ENCODE results near the gene PHACTR3.

Gene PHACTR3

DNA sequence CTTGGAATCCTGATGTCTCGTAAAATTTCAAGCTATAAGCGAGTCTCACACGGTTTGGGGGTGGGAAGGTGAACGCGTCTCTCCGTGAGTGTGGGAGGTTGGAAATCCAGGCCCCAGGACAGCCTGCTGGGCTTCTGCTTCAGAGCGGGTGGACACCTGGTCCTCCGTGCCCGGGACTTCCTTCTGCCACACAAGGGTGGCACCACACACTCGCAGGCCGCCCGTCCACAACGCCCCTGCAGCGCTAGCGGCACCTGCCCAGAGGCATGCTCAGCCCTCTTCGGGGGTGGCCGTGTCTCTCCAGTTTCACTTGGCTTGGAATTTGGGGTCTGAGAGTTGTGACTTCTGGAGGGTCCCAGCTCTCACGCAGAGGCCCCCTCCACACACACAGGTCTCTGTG, 151.9 kb downstream of the PHACTR3 start:
- no peak for DNase-seq

DNA sequence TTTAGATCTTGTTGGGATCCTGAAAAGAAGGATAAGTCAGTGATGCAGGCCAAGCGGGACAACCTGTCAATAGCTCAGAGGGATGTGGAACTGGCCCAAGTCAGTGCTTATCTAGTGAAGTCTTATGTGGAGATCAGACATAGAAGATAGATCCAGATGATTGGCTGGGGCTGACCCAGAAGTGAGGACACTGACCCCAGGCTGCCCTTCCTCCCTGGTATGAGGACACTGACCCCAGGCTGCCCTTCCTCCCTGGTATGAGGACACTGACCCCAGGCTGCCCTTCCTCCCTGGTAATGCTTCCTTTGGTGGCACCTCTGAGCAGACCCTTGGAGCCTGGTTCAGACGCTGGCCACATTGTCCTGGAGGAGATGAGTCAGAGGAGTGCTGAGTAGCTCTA, 159.7 kb downstream of the PHACTR3 start:
- no peak for DNase-seq

GRCh38 chr20:59765599-59766177, 161.3 kb downstream of the PHACTR3 start:
- DNase-seq, result no peak

DNA sequence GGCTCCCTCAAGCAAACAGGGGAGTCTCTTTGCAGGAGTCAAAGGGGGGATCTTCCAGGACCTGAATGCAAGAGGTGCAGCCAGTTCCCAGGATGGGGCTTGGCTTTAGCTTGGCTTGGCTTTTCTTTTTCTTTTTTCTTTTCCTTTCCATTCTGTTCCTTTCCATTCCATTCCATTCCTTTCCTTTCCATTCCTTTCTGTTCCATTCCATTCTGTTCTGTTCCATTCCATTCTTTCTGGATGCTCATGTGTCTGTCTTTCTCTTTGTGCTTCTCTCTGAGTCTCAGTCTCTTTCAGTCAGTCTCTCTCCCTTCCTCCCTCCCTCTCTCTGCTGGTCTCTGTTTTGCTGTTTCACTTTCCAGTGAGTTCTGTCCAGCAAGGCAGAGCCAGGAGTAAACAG, 163.3 kb downstream of the PHACTR3 start:
- DNase-seq, result no peak

- DNase-seq, result no peak
Measured at GRCh38 chr20:59770270-59770669, 165.9 kb downstream of the PHACTR3 start.

DNA sequence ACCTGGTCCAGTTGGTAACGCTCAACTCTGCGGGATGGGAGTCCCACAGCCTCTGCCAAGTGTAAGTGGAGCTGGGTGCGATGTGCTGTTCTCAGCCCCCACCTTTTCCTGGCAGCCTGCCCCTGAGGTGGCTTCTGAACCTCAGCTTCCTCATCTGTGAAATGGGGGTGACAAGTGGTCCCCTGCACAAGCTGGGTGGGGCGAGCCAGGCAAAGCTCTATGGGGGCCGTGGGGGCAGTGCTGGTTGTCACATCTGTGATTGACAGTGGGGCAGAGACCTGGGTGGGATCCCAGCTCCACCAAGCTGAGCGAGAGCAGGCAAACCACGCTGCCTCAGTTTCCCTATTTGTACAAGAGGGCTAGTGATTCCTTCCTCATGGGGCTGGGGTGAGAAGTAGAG, 166.5 kb downstream of the PHACTR3 start:
- no peak for DNase-seq

- DNase-seq, result peak; percentile 9 to 31
Measured at GRCh38 chr20:59771506-59772372, 167.4 kb downstream of the PHACTR3 start.

DNA sequence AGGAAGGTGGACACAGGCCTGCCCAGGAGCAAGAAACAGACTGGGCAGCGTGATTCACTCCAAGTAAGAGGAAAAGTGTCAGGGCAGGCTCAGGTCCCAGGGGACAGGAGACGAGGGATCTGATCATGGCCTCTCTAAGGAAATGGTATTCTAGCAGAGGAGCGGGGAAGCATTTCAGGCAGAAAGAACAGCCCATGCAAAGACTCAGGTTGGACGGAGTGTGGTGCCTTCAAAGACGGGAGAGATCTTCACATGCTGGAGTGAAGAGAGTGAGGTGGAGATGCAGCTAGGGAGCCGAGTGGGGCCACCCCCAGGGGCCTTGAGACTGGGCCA, 168.0 kb downstream of the PHACTR3 start:
- no peak for DNase-seq

- DNase-seq, result no peak
Measured at GRCh38 chr20:59772931-59773913, 168.9 kb downstream of the PHACTR3 start.

DNA sequence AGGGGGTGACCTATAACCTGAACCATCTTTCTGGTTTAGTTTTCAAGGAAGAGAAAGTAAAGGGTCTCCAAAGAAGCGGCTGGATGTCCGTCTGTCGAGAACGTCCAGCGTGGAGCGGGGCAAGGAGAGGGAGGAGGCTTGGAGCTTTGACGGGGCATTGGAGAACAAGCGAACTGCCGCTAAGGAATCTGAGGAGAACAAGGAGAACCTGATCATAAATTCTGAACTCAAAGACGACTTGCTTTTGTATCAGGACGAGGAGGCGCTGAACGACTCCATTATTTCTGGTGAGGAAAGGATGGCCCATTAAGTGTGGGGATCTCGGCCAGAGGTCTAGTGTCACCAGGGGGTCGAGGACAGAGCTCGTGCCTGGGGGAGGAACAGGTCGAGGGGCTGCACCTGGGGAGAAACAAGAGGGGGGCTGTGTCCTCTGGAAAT, 169.9 kb downstream of the PHACTR3 start:
- DNase-seq, result no peak

- no peak for DNase-seq
Measured at GRCh38 chr20:59774921-59775686, 170.8 kb downstream of the PHACTR3 start.

GRCh38 chr20:59775687-59776055, 171.3 kb downstream of the PHACTR3 start:
- DNase-seq, result no peak

DNA sequence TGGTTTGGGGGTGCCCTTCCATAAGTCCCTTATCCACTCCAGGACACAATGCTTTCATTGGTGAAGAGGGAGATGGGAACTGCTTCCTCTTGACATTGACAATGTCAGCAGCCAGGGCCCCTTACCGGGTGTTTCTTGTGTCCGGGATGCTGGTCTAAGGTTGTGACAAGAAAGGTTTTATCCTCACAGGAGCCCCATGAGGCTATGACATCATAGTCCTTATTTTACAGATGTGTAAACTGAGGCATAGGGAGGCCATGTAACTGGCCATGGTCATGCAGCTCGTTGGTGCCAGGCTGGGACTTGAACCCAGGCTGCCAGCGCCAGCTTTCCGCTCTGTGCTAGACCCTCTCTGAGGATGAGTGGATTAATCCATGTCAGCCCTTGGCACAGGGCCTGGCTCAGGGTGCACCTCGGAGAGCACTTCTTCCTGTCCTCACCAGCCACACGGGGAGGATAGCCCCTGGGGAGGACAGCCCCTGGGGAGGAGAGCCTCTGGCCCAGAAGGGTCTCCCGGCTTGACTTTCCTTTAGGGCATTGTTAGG, 171.8 kb downstream of the PHACTR3 start:
- no peak for DNase-seq

DNA sequence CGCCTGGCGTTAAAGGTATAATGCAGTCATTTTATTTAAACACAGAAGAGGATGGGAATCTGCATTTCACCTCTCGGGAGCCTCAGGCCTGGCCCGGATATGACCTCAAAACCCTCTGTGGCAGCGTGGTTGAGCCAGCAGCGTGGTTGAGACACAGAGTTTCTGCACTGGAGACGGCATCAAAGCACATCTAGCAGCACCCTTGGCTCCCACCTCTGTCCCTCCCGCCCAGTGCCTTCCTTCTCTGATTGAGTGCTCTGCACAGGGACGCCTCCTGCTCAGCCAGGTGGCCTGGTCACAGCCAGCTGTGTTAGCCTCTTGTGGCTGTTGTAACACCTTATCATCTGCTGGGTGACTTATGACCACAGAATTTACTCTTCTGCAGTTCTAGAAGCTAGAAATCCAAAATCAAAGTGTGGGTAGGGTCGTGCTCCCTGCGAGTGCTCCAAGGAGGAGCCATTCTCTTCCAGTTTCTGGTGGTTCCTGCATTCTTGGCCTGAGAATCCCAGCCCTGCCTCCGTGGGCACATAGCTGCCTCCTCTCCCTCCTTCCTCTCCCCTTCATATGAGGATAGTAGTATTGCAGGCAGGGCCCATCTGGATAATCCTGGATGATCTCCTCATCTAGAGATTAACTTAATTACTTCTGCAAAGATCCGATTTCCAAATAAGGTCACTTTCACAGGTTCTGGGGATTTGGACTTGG, 172.4 kb downstream of the PHACTR3 start:
- DNase-seq, result no peak

DNA sequence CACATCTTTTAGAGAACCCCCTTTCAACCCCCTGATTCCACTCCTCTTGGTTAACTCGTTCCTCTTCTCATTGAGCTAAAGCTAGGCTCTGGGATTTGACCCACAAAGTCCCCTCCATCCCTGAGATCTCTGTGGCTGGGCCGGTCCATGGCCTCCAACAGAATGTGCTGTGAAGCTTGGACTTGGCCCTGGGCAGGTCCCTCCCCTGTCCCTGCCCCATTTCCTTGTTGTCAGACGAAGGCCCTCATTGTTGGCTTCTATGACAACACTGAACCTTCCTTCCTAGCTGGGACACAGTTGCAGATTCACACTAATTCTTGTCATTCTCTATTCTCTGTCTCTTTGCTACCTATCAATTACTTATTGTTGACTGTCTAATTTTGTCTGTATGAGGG, 173.0 kb downstream of the PHACTR3 start:
- DNase-seq, result no peak

DNA sequence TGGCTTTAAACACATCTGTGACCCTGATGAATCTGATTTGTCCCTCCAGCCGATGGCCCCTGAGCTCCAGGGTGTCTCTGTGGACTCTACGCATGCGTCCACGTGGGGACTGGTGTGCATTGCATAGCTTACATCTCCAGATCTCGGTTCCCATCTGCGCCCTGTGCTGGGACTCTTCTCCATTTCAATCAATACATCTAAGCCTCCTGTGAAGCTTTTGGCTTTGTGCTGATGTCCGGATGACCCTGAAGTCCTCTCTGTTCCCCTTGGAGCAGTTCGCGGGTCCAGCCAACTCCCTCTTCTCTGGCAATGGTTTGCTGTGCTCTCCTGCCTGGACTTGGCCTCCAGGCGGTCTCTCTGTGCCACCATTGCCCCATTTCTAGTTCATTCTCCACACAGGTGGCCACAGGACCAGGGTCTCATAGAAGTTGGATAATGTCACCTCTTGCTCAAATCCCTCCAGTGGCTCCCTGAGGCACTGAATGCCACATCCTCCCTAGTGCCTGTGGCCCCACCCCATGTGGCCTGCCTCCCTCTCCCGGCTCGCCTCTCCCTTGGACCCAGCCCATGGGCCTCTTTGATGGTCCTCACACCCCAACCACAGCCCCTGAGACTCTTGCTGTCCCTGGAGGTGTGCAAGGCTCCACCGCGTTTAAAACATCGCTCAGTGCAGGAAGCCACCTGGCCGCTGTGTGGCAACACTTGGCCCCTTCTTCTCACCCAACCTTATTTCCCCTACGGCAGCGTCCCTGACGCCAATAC, 173.7 kb downstream of the PHACTR3 start:
- no peak for DNase-seq

DNA sequence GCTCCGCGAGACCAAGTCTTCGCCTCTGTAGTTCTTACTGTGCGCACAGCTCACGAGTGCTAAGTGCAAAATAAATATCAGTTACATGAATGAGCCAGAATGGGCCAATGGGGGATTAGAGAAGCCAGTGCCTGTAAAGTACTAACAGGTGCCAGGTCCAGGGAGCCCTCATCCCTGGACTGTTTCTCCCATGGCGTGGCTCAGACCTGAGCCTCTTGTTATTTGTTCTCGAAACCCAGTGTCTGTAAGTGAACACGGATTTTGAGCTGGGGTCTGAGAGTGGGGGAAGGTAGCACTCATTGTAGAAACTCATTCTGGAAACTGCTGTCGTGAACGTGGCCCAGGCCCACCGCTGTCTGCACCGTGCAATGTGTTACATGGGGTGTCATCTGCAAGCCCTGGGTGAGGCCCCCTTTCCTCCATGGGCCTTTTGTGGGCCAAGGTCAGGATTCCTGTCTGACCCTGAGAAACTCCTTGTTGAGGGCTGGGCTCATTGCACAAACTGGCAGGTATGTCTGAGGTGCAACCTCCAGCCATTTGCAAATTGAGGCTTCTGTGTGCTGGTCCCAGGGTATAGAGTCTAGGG, 174.4 kb downstream of the PHACTR3 start:
- DNase-seq, result no peak

DNA sequence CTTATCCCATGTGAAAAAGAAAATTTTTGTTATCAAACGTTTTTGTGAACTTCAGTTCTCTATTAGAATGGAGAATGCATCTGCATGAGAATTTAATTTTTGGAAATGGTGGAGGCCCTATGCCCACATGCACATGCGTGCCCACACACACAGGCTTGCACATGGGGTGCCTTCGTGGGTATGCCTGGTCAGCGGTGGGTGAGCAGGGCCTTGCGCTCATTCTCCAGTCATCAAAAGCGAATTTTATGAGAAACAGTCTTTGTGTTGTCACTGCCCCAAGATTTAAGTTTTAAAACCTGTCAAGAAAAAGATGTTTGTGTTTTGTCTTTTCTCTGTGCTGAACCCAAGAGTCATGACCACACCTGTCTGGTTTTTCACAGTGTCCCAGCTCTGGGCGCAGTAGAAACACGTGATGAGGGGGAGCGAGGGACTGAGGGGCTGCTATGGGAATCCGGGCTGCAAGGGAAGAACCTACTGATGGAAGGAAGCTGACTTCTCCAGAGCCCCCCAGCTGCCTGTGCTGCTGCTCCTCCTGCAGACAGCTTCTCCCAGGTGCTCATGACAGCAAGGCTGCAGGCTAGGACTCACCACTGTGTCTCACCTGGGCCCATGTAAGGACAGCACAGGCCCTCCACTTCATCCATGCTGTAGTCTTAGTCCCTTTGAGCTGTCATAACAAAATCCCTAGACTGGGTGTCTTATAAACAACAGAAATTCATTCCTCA, 175.5 kb downstream of the PHACTR3 start:
- no peak for DNase-seq

- DNase-seq, result no peak
Measured at GRCh38 chr20:59780494-59781185, 176.3 kb downstream of the PHACTR3 start.

Data from NCI-H187 (cell line).